ENCODE results near the gene ARHGAP44. TPM values are rescaled to one million over a fixed set of nuclear protein-coding genes. Genes with fewer than 3 reads are reported as not detected.
"Not testable (repeated sequence)": the region's sequence is repeated elsewhere in the genome, so short reads cannot be mapped to it uniquely, and the experiment has no call there.

Gene ARHGAP44
- polyA plus RNA-seq, 1 experiment = 0.40 TPM

GRCh38 chr17:12865769-12866168 lies 76.5 kb downstream of the ARHGAP44 start:
- POLR2A ChIA-PET = no interaction called here
- no peak for TF ChIP-seq CTCF (IDR thresholded peaks at IDR 0.05; ENCODE audit: insufficient read depth, low read depth, low read length)
- DNase-seq (ENCODE audit: low read depth) = no peak
- H3K4me3 ChIP-seq (ENCODE audit: low read depth, low read length) = no peak overlapping the region
- H3K36me3 ChIP-seq (ENCODE audit: control insufficient read depth, insufficient read depth, low read length) = no peaks in the 10 kb centered on the region
- no peaks in the 10 kb centered on the region for H3K27me3 ChIP-seq (ENCODE audit: control insufficient read depth, insufficient read depth, low read length)
- CTCF ChIA-PET = no interaction called here

- H3K27me3 ChIP-seq (ENCODE audit: control insufficient read depth, insufficient read depth, low read length) = no peaks in the 10 kb centered on the region
- POLR2A ChIA-PET = no interaction called here
- no peak for TF ChIP-seq CTCF (IDR thresholded peaks at IDR 0.05; ENCODE audit: insufficient read depth, low read depth, low read length)
- no peaks in the 10 kb centered on the region for H3K36me3 ChIP-seq (ENCODE audit: control insufficient read depth, insufficient read depth, low read length)
- no peak for DNase-seq (ENCODE audit: low read depth)
- H3K4me3 ChIP-seq (ENCODE audit: low read depth, low read length) = no peak overlapping the region
- CTCF ChIA-PET = no interaction called here
Observed at GRCh38 chr17:12866244-12866643, 76.9 kb downstream of the ARHGAP44 start.

- ChIA-PET POLR2A (no interaction called here), CTCF (no interaction called here)
- H3K36me3 ChIP-seq (ENCODE audit: control insufficient read depth, insufficient read depth, low read length) = no peaks in the 10 kb centered on the region
- no peak overlapping the region for H3K4me3 ChIP-seq (ENCODE audit: low read depth, low read length)
- DNase-seq (ENCODE audit: low read depth) = no peak
- no peaks in the 10 kb centered on the region for H3K27me3 ChIP-seq (ENCODE audit: control insufficient read depth, insufficient read depth, low read length)
- TF ChIP-seq CTCF (IDR thresholded peaks at IDR 0.05; ENCODE audit: insufficient read depth, low read depth, low read length) = no peak
Observed at GRCh38 chr17:12867726-12868125, 78.4 kb downstream of the ARHGAP44 start.

GRCh38 chr17:12873415-12874125 lies 84.3 kb downstream of the ARHGAP44 start:
- H3K27me3 ChIP-seq (ENCODE audit: control insufficient read depth, insufficient read depth, low read length); DNase-seq (ENCODE audit: low read depth); CTCF ChIA-PET; POLR2A ChIA-PET; H3K4me3 ChIP-seq (ENCODE audit: low read depth, low read length); H3K36me3 ChIP-seq (ENCODE audit: control insufficient read depth, insufficient read depth, low read length): not testable (repeated sequence)

GRCh38 chr17:12877953-12878669 lies 88.8 kb downstream of the ARHGAP44 start:
- H3K4me3 ChIP-seq (ENCODE audit: low read depth, low read length) = no peak overlapping the region
- H3K27me3 ChIP-seq (ENCODE audit: control insufficient read depth, insufficient read depth, low read length) = no peaks in the 10 kb centered on the region
- H3K36me3 ChIP-seq (ENCODE audit: control insufficient read depth, insufficient read depth, low read length) = no peaks in the 10 kb centered on the region
- CTCF ChIA-PET = no interaction called here
- no peak for TF ChIP-seq CTCF (IDR thresholded peaks at IDR 0.05; ENCODE audit: insufficient read depth, low read depth, low read length)
- POLR2A ChIA-PET = no interaction called here
- DNase-seq (ENCODE audit: low read depth) = no peak

- CTCF ChIA-PET = not testable (repeated sequence)
Observed at GRCh38 chr17:12879096-12879495, 89.8 kb downstream of the ARHGAP44 start.

More at GRCh38 chr17:12879096-12879495, 89.8 kb downstream of the ARHGAP44 start:
- H3K4me3 ChIP-seq (ENCODE audit: low read depth, low read length); POLR2A ChIA-PET; H3K27me3 ChIP-seq (ENCODE audit: control insufficient read depth, insufficient read depth, low read length); DNase-seq (ENCODE audit: low read depth); H3K36me3 ChIP-seq (ENCODE audit: control insufficient read depth, insufficient read depth, low read length): not testable (repeated sequence)

All from BJ (cell line).